C4-2B (cell line): ENCODE measurements around the gene FAM20C.

Source experiments
- H3K27ac ChIP-seq: fragments of 450-650 bp; 2 replicates; pipeline ENCODE4 v1.5.1; 2017
- ZFX ChIP-seq: fragments of 450-650 bp; IDR thresholded peaks from 2 replicates; pipeline ENCODE4 v1.6.1; 2017
- TF ChIP-seq, protein P1 (sequence below): fragments of 450-650 bp; conservative IDR thresholded peaks from 2 replicates; pipeline ENCODE4 v1.5.1; 2017; ENCODE audit warnings: mild to moderate bottlenecking

Gene FAM20C

DNA sequence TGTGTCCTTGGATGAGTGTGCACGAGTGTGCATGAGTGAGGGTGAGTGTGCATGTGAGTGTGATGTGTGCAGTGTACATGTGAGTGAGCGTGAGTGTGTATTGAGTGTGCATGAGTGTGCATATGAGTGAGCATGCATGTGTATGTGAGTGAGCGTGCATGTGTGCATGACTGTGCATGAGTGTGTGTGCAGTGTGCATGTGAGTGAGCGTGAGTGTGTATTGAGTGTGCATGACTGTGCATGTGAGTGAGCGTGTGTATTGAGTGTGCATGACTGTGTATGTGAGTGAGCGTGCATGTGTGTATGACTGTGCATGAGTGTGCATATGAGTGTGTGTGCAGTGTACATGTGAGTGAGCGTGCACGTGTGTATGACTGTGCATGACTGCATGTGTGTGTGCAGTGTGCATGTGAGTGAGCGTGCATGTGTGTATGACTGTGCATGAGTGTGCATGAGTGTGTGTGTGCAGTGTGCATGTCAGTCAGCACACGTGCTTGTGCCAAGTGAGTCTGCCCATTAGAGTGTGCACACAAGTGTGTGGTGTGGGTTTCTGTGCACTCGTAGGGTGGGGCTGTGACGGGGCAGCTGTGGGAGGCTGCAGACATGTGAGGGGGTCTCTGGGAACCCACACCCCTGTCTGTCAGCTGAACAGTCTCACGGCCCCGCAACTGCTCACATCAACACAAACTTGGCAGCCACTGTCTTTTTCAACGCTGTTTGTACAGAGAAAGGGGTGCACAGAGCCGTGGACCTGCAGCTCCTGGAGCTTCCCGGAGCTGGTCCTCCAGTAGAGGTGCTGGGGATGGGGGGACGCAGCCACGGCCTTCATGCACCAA is 112.4 kb downstream of the FAM20C start:
- TF ChIP-seq, protein P1, sequence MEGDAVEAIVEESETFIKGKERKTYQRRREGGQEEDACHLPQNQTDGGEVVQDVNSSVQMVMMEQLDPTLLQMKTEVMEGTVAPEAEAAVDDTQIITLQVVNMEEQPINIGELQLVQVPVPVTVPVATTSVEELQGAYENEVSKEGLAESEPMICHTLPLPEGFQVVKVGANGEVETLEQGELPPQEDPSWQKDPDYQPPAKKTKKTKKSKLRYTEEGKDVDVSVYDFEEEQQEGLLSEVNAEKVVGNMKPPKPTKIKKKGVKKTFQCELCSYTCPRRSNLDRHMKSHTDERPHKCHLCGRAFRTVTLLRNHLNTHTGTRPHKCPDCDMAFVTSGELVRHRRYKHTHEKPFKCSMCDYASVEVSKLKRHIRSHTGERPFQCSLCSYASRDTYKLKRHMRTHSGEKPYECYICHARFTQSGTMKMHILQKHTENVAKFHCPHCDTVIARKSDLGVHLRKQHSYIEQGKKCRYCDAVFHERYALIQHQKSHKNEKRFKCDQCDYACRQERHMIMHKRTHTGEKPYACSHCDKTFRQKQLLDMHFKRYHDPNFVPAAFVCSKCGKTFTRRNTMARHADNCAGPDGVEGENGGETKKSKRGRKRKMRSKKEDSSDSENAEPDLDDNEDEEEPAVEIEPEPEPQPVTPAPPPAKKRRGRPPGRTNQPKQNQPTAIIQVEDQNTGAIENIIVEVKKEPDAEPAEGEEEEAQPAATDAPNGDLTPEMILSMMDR: no peak
- TF ChIP-seq ZFX: no peak
- no peak overlapping the region for H3K27ac ChIP-seq

- no peak for TF ChIP-seq ZFX
- H3K27ac ChIP-seq: no peak overlapping the region
Measured at GRCh38 chr7:305410-306151, 113.2 kb downstream of the FAM20C start.

- TF ChIP-seq, protein P1: no peak
- TF ChIP-seq ZFX: no peak
- H3K27ac ChIP-seq: no peak overlapping the region
Measured at GRCh38 chr7:307970-308369, 115.6 kb downstream of the FAM20C start.

DNA sequence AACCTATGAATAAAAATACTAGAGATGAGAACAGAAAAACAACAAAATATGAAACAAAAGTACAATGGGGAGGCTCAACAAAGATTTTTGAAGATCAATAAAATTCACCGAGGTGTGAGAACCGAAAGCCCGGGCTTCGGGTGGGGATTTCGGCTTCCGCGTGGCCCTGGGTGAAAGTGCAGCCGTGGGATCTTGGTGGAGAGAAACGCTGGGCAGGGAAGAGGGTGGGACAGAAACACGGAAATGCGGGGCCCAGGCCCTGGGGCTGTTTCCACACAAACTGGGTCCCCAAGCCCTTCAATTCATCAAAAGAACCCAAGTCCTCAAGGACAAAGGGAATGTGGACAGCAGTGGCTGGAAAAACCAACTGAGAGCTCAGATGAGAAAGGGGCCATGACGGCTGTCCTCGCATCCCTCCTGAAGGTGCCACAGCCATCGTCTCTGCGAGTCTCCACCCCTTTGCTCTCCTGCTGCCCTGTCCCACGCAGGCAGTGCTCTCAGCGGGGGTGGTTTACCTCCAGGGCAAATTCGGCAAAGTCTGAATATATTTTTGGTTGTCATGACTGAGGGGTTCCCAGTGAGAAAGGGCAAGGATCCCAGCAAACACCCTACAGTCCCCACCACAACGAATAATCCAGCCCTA is 117.3 kb downstream of the FAM20C start:
- TF ChIP-seq, protein P1: no peak
- TF ChIP-seq ZFX: no peak
- no peak overlapping the region for H3K27ac ChIP-seq
